22Rv1 (cell line): ENCODE measurements around the gene COL27A1.

ENCODE experiments used
- H3K27ac ChIP-seq: fragments of 450-650 bp; 2 replicates; pipeline ENCODE4 v1.5.1; 2017
- CTCF ChIP-seq: fragments of 450-650 bp; IDR thresholded peaks from 2 replicates; pipeline ENCODE4 v1.5.1; 2017; ENCODE audit warnings: mild to moderate bottlenecking
- ZFX ChIP-seq: fragments of 450-650 bp; IDR thresholded peaks from 2 replicates; pipeline ENCODE4 v1.6.1; 2017; ENCODE audit warnings: antibody characterized with exemption, borderline replicate concordance

COL27A1 gene

GRCh38 chr9:114131808-114132549, 23.4 kb upstream of the COL27A1 start:
- H3K27ac ChIP-seq: no peak overlapping the region
- TF ChIP-seq ZFX (no peak), CTCF (no peak)

GRCh38 chr9:114132550-114132918, 22.8 kb upstream of the COL27A1 start:
- TF ChIP-seq ZFX (no peak), CTCF (no peak)
- no peak overlapping the region for H3K27ac ChIP-seq

- no peak overlapping the region for H3K27ac ChIP-seq
- TF ChIP-seq CTCF (no peak), ZFX (no peak)
Observed at GRCh38 chr9:114134827-114135396, 20.4 kb upstream of the COL27A1 start.

GRCh38 chr9:114137831-114138230, 17.5 kb upstream of the COL27A1 start:
- H3K27ac ChIP-seq: no peak overlapping the region
- TF ChIP-seq ZFX: no peak
- TF ChIP-seq CTCF: no peak

GRCh38 chr9:114138552-114138971, 16.8 kb upstream of the COL27A1 start:
- H3K27ac ChIP-seq: no peak overlapping the region
- no peak for TF ChIP-seq ZFX
- no peak for TF ChIP-seq CTCF

- TF ChIP-seq CTCF: no peak
- TF ChIP-seq ZFX: no peak
- no peak overlapping the region for H3K27ac ChIP-seq
Observed at GRCh38 chr9:114139071-114139470, 16.3 kb upstream of the COL27A1 start.

- no peak for TF ChIP-seq CTCF
- TF ChIP-seq ZFX: no peak
- no peak overlapping the region for H3K27ac ChIP-seq
Observed at GRCh38 chr9:114140401-114140800, 14.9 kb upstream of the COL27A1 start.
